H1 (cell line): ENCODE results near the gene PSMC3. TPM values are rescaled to one million over a fixed set of nuclear protein-coding genes. Genes with fewer than 3 reads are reported as not detected.

Experiments used
- CTCF ChIA-PET: fragments of 300-600 bp; sonication (Branson Sonifier 250); formaldehyde crosslinking; loops from one replicate; lab custom pipeline; 2021; ENCODE audit not compliant: partially characterized antibody; lab: Charles Lee
- POLR2A ChIA-PET: fragments of 300-600 bp; sonication (Branson Sonifier 250); formaldehyde crosslinking; loops from one replicate; lab custom pipeline; 2021; ENCODE audit warnings: inconsistent platforms; ENCODE audit not compliant: partially characterized antibody; lab: Charles Lee
- DNase-seq, 2 experiments: peaks; one replicate each; pipeline versions ENCODE4 v3.0.0 to v3.0.0-alpha.2; 2010 to 2022; ENCODE audit warnings: low spot score in 2 of 2, low read depth in 1 of 2, mixed read lengths in 1 of 2
- FAIRE-seq: peaks from 2 replicates; lab custom pipeline; 2011; peaks lifted over from hg19 to GRCh38; lab: Jason Lieb, UNC
- H2AFZ ChIP-seq: 2 replicates; pipeline ENCODE4 v1.8.1; 2012; ENCODE audit warnings: low read length, inconsistent platforms
- H2AK5ac ChIP-seq: 2 replicates; pipeline ENCODE4 v1.6.1; 2013; ENCODE audit warnings: low read depth, low read length
- H2BK120ac ChIP-seq: replicated peaks from 2 replicates; pipeline ENCODE3; 2013; ENCODE audit warnings: low read depth, low read length, inconsistent platforms
- H2BK12ac ChIP-seq: 2 replicates; pipeline ENCODE4 v1.6.1; 2013; ENCODE audit warnings: low read depth, low read length
- H2BK15ac ChIP-seq: 2 replicates; pipeline ENCODE4 v1.6.1; 2013; ENCODE audit warnings: low read length
- H2BK20ac ChIP-seq: 2 replicates; pipeline ENCODE4 v1.6.1; 2013; ENCODE audit warnings: low read length
- H2BK5ac ChIP-seq: 2 replicates; pipeline ENCODE4 v1.6.1; 2013; ENCODE audit warnings: low read depth, low read length
- H3K14ac ChIP-seq: 2 replicates; pipeline ENCODE4 v1.6.1; 2013; ENCODE audit warnings: inconsistent platforms; ENCODE audit not compliant: insufficient read length
- H3K18ac ChIP-seq: 2 replicates; pipeline ENCODE4 v1.6.1; 2013; ENCODE audit warnings: low read length; ENCODE audit errors: extremely low read depth
- H3K23ac ChIP-seq: 2 replicates; pipeline ENCODE4 v1.6.1; 2013; ENCODE audit warnings: inconsistent platforms; ENCODE audit not compliant: insufficient read length
- H3K23me2 ChIP-seq: 2 replicates; pipeline ENCODE4 v1.6.1; 2013; ENCODE audit warnings: low read depth, low read length
- H3K27ac ChIP-seq: 2 replicates; pipeline ENCODE4 v1.6.1; 2011; ENCODE audit warnings: low read depth, low read length, inconsistent platforms
- H3K27me3 ChIP-seq, 4 experiments: replicated peaks in 1 of 4; 1 replicate in 1 of 4; 2 replicates in 3 of 4; pipeline versions ENCODE4 v1.6.1 to v1.8.1; 2011 to 2013; ENCODE audit warnings: low read length in 3 of 4, mild to moderate bottlenecking in 3 of 4, inconsistent platforms in 2 of 4, mixed read lengths in 2 of 4, moderate library complexity in 1 of 4; ENCODE audit not compliant: control insufficient read depth in 3 of 4, insufficient read depth in 3 of 4; ENCODE audit errors: extremely low read depth in 1 of 4
- H3K36me3 ChIP-seq, 4 experiments: 2 replicates each; pipeline versions ENCODE4 v1.6.1 to v1.8.1; 2011 to 2013; ENCODE audit warnings: mild to moderate bottlenecking in 4 of 4, low read length in 3 of 4, moderate library complexity in 2 of 4, control low read depth in 1 of 4, inconsistent platforms in 1 of 4; ENCODE audit not compliant: insufficient read depth in 4 of 4, control insufficient read depth in 2 of 4
- H3K4ac ChIP-seq: replicated peaks from 2 replicates; pipeline ENCODE3; 2013; ENCODE audit warnings: low read length, low read depth, mixed read lengths, inconsistent platforms; ENCODE audit not compliant: insufficient read length
- H3K4me1 ChIP-seq, 4 experiments: replicated peaks in 1 of 4; 1 replicate in 1 of 4; 2 replicates in 3 of 4; pipeline versions ENCODE4 v1.6.1 to v1.8.1; 2011 to 2013; ENCODE audit warnings: low read length in 3 of 4, inconsistent platforms in 2 of 4, mixed read lengths in 1 of 4; ENCODE audit not compliant: insufficient read depth in 4 of 4, control insufficient read depth in 3 of 4
- H3K4me2 ChIP-seq, 2 experiments: 2 replicates each; pipeline versions ENCODE4 v1.6.1 to v1.8.1; 2011 to 2013; ENCODE audit warnings: low read depth in 2 of 2, low read length in 2 of 2, control low read depth in 1 of 2, inconsistent platforms in 1 of 2, mild to moderate bottlenecking in 1 of 2; ENCODE audit not compliant: insufficient read depth in 1 of 2
- H3K4me3 ChIP-seq, 4 experiments: fragments of 200-600, 300-600 bp in 1 of 4; sonication (generic), shearing (Covaris generic), sonication (Bioruptor Twin) in 1 of 4; 2 replicates each; pipeline versions ENCODE4 v1.5.1 to v1.8.1; 2011 to 2016; ENCODE audit warnings: low read length in 4 of 4, low read depth in 3 of 4, control low read depth in 2 of 4, inconsistent platforms in 2 of 4, mild to moderate bottlenecking in 2 of 4, mixed read lengths in 1 of 4, moderate library complexity in 1 of 4; ENCODE audit not compliant: insufficient read depth in 2 of 4; ENCODE audit errors: extremely low read depth in 1 of 4
- H3K56ac ChIP-seq: replicated peaks from 2 replicates; pipeline ENCODE3; 2013; ENCODE audit warnings: low read depth, mild to moderate bottlenecking, mixed read lengths, low read length, inconsistent platforms; ENCODE audit not compliant: insufficient read length
- H3K79me1 ChIP-seq: 2 replicates; pipeline ENCODE4 v1.6.1; 2013; ENCODE audit warnings: low read depth, low read length, control low read depth
- H3K79me2 ChIP-seq, 2 experiments: 2 replicates each; pipeline versions ENCODE4 v1.6.1 to v1.8.1; 2012 to 2013; ENCODE audit warnings: low read length in 2 of 2, mild to moderate bottlenecking in 2 of 2, inconsistent platforms in 1 of 2; ENCODE audit not compliant: insufficient read depth in 2 of 2, control insufficient read depth in 1 of 2
- H3K9ac ChIP-seq, 4 experiments: replicated peaks in 1 of 4; 1 replicate in 1 of 4; 2 replicates in 3 of 4; pipeline versions ENCODE4 v1.6.1 to v1.8.1; 2011 to 2013; ENCODE audit warnings: low read depth in 3 of 4, low read length in 3 of 4, control low read depth in 2 of 4, mild to moderate bottlenecking in 2 of 4, moderate library complexity in 2 of 4, inconsistent platforms in 1 of 4; ENCODE audit errors: extremely low read depth in 1 of 4
- H3K9me3 ChIP-seq, 2 experiments: 2 replicates each; pipeline versions ENCODE4 v1.6.1 to v1.8.1; 2012 to 2013; ENCODE audit warnings: mild to moderate bottlenecking in 2 of 2, moderate library complexity in 2 of 2, control low read depth in 1 of 2, inconsistent platforms in 1 of 2, low read depth in 1 of 2, low read length in 1 of 2, mixed read lengths in 1 of 2; ENCODE audit not compliant: insufficient read depth in 2 of 2
- H4K20me1 ChIP-seq, 2 experiments: replicated peaks in 1 of 2; 2 replicates each; pipeline versions ENCODE3 to v1.8.1; 2011 to 2013; ENCODE audit warnings: inconsistent platforms in 2 of 2, low read length in 2 of 2, mild to moderate bottlenecking in 1 of 2; ENCODE audit not compliant: insufficient read depth in 2 of 2, control insufficient read depth in 1 of 2
- H4K5ac ChIP-seq: 2 replicates; pipeline ENCODE4 v1.6.1; 2013; ENCODE audit warnings: low read length, low read depth, mixed read lengths, inconsistent platforms; ENCODE audit not compliant: insufficient read length
- H4K8ac ChIP-seq: 2 replicates; pipeline ENCODE4 v1.8.0; 2013; ENCODE audit warnings: mild to moderate bottlenecking, moderate library complexity, low read length, inconsistent platforms; ENCODE audit not compliant: insufficient read depth; ENCODE audit errors: extremely low read depth
- H4K91ac ChIP-seq: replicated peaks from 2 replicates; pipeline ENCODE3; 2013; ENCODE audit warnings: low read length, mixed read lengths, inconsistent platforms; ENCODE audit not compliant: insufficient read length
- CHD2 ChIP-seq: IDR thresholded peaks from 2 replicates; pipeline ENCODE4 v1.6.1; 2012; ENCODE audit warnings: low read length, improper control_type of control experiment
- POLR2AphosphoS5 ChIP-seq: IDR thresholded peaks from 2 replicates; pipeline ENCODE4 v1.6.1; 2011; ENCODE audit warnings: low read depth, low read length
- WGBS, 2 experiments: shearing (Covaris generic) in 1 of 2; methylation state at CpG; one replicate each; pipeline versions ENCODE4 v1.1.6 to v1.1.7; 2013 to 2015; ENCODE audit warnings: low lambda C conversion rate in 2 of 2, mixed read lengths in 2 of 2, inconsistent platforms in 1 of 2, low coverage in 1 of 2, missing lambda C conversion rate in 1 of 2; ENCODE audit not compliant: insufficient replicate concordance in 2 of 2, insufficient coverage in 1 of 2, insufficient read length in 1 of 2; ENCODE audit errors: extremely low coverage in 1 of 2, missing lambda C conversion rate in 1 of 2; 5-methylcytosine and 5-hydroxymethylcytosine counted together
- polyA plus RNA-seq, 7 experiments: library from polyadenylated mRNA; depleted of rRNA in 3 of 7; stranded (reverse) in 5 of 7; unstranded in 2 of 7; fragments of >200 nt in 5 of 7; fragments of 200-250 nt in 2 of 7; gene quantifications; 1 replicate in 5 of 7; 2 replicates in 1 of 7; 4 replicates in 1 of 7; pipeline versions ENCODE4 v1.2.1 to v1.2.3, GENCODE V29; 2011 to 2013; ENCODE audit warnings: missing spikeins in 2 of 7, mixed read lengths in 2 of 7
- total RNA-seq: library from RNA; stranded (reverse); fragmentation: NEBNext Ultra II Directional; extraction: Animal tissue kit (Norgen Biotek cat#: 25700); gene quantifications from 2 replicates; pipeline ENCODE4 v1.2.1, GENCODE V29; 2021

PSMC3 gene
- total and polyA plus RNA-seq, 2 of the 8 experiments (the other 6 are each of a cell fraction or from before 2014, with no cell fraction given): 105 to 160 TPM

DNA sequence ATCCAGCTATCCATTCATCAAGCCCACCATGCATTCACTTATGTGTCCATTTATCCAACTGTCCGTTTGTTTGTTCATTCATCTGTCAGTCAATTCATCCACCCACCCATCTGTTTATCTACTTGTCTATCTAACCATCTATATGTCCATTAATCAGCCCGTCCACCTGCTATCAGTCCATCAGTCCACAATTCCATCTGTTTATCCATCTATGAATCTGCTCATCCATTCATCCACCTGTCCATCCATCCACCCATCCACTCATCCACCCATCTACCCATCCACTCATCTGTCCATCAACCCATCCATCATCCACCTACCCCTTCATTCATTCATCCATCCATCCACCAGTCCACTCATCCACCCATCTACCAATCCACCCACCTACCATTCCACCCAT lies 46.9 kb downstream of the PSMC3 start:
- FAIRE-seq (no peak), DNase-seq (no peak)
- Histone ChIP-seq H3K4me3 (no peak overlapping the region), H3K36me3 (no peaks in the 10 kb centered on the region), H2BK12ac (no peak overlapping the region), H4K20me1 (peaks cover 0 to 2% of the 10 kb centered on the region in 2 experiments), H4K91ac (peak overlapping the region; percentile 54), H4K5ac (no peak overlapping the region), H2BK5ac (no peak overlapping the region), H3K27ac (no peak overlapping the region), H3K27me3 (no peaks in the 10 kb centered on the region), H3K56ac (no peak overlapping the region), H2AK5ac (no peak overlapping the region), H3K4ac (peak overlapping the region; percentile 53), H2AFZ (no peak overlapping the region), H3K9me3 (no peaks in the 10 kb centered on the region), H2BK120ac (no peak overlapping the region), H2BK20ac (no peak overlapping the region), H3K14ac (no peak overlapping the region), H3K23ac (no peak overlapping the region), H2BK15ac (no peak overlapping the region; the same call in 1 of the 2 replicates), H3K4me2 (no peak overlapping the region), H3K79me1 (no peaks in the 10 kb centered on the region), H3K4me1 (peaks cover 0 to 5% (median 2%) of the 10 kb centered on the region in 4 experiments; a peak in 5 of 7 replicates), H3K79me2 (no peaks in the 10 kb centered on the region), H3K18ac (no peak overlapping the region), H4K8ac (no peak overlapping the region), H3K23me2 (peaks cover 9% of the 10 kb centered on the region; the same call in 1 of the 2 replicates), H3K9ac (no peak overlapping the region)
- TF ChIP-seq CHD2 (no peak), POLR2AphosphoS5 (no peak)
- WGBS, 2 experiments: 80% methylated on average over 2 of the region's 2 CpGs; no CpG with 5 or more reads in 1 of the 2 experiments
- CTCF ChIA-PET: interaction anchor here (1.0 to 2.9 kb wide), 3 partner anchors 9 to 53 kb away, joined by 3 to 8 read pairs (median 4); no protein-coding TSS in a partner anchor
- POLR2A ChIA-PET: interaction anchor here (0.8 to 1.4 kb wide), 3 partner anchors 24 to 39 kb away, joined by 3 to 4 read pairs (median 4); no protein-coding TSS in a partner anchor
